ENCODE results near the gene IGFN1.

DNA sequence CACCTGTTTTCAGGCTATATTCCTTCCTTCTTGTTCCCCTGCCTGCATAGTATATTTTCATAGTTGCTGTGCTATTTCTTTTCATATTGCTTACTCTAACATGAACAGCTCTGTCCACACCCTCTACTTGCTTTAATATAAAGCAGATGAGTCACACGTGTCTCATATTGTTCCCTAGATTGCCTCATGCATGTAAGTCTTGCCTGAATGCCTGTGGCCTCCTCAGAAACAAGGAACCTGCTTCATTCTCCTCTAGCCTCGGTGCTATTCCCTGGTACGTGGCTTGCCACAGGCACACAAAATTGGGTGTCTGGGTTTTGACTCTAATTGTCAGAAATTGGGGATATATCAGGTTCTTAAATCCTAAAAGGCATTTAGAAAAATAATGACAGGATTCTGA, 76.2 kb downstream of the IGFN1 start:
- TF ChIP-seq, protein P1, sequence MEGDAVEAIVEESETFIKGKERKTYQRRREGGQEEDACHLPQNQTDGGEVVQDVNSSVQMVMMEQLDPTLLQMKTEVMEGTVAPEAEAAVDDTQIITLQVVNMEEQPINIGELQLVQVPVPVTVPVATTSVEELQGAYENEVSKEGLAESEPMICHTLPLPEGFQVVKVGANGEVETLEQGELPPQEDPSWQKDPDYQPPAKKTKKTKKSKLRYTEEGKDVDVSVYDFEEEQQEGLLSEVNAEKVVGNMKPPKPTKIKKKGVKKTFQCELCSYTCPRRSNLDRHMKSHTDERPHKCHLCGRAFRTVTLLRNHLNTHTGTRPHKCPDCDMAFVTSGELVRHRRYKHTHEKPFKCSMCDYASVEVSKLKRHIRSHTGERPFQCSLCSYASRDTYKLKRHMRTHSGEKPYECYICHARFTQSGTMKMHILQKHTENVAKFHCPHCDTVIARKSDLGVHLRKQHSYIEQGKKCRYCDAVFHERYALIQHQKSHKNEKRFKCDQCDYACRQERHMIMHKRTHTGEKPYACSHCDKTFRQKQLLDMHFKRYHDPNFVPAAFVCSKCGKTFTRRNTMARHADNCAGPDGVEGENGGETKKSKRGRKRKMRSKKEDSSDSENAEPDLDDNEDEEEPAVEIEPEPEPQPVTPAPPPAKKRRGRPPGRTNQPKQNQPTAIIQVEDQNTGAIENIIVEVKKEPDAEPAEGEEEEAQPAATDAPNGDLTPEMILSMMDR (IDR thresholded peaks at IDR 0.05), result no peak
- TF ChIP-seq POLR2A (IDR thresholded peaks at IDR 0.05), result no peak
